CD4-positive, alpha-beta T cell (primary cell): ENCODE data around the gene NPTN. TPM values are rescaled to one million over a fixed set of nuclear protein-coding genes. Genes with fewer than 3 reads are reported as not detected.

Source experiments
- ATAC-seq: fragments of 200-7000 bp; cut with Tn5 transposase; one replicate; pipeline ENCODE4 v1.10.0; 2022; ENCODE audit warnings: mild to moderate bottlenecking; ENCODE audit not compliant: poor library complexity
- CTCF ChIA-PET: fragments of 350-600 bp; sonication (Branson Sonifier 250); formaldehyde crosslinking; loops from one replicate; lab custom pipeline; 2021; ENCODE audit warnings: antibody characterized with exemption, inconsistent platforms; lab: Charles Lee
- POLR2A ChIA-PET: fragments of 350-600 bp; sonication (Branson Sonifier 250); formaldehyde crosslinking; loops from one replicate; lab custom pipeline; 2021; ENCODE audit warnings: antibody characterized with exemption, inconsistent platforms; lab: Charles Lee
- DNase-seq, 14 experiments: peaks; one replicate each; pipeline ENCODE4 v3.0.0-alpha.2; 2013 to 2020; ENCODE audit warnings: mixed read lengths in 2 of 14
- H3K27ac ChIP-seq, 2 donors: one replicate each; pipeline versions ENCODE4 v1.5.1 to v1.7.0; 2013; ENCODE audit warnings: low read length in 2 of 2, low read depth in 1 of 2, mild to moderate bottlenecking in 1 of 2
- H3K27me3 ChIP-seq, 2 experiments: 1 replicate in 1 of 2; 2 replicates in 1 of 2; pipeline versions ENCODE4 v1.6.1 to v1.7.0; 2013; ENCODE audit warnings: low read length in 2 of 2, control low read depth in 1 of 2, mild to moderate bottlenecking in 1 of 2, moderate library complexity in 1 of 2; ENCODE audit not compliant: insufficient read depth in 2 of 2, control insufficient read depth in 1 of 2
- H3K36me3 ChIP-seq: one replicate; pipeline ENCODE4 v1.6.1; 2013; ENCODE audit warnings: low read length, control low read depth; ENCODE audit not compliant: insufficient read depth
- H3K4me1 ChIP-seq: one replicate; pipeline ENCODE4 v1.6.1; 2013; ENCODE audit warnings: low read length, control low read depth; ENCODE audit not compliant: insufficient read depth
- H3K4me3 ChIP-seq: one replicate; pipeline ENCODE4 v1.5.1; 2013; ENCODE audit warnings: mild to moderate bottlenecking, low read length, moderate library complexity
- H3K9me3 ChIP-seq, 2 experiments: 1 replicate in 1 of 2; 2 replicates in 1 of 2; pipeline versions ENCODE4 v1.6.1 to v1.7.0; 2013; ENCODE audit warnings: low read length in 2 of 2, mild to moderate bottlenecking in 2 of 2, control low read depth in 1 of 2, moderate library complexity in 1 of 2; ENCODE audit not compliant: control insufficient read depth in 1 of 2, insufficient read depth in 1 of 2
- H3K27ac Mint-ChIP-seq: one replicate; pipeline ENCODE4 v1.8.0; 2020; ENCODE audit warnings: mixed read lengths
- H3K27me3 Mint-ChIP-seq: one replicate; pipeline ENCODE4 v1.8.0; 2021; ENCODE audit warnings: mixed read lengths
- H3K36me3 Mint-ChIP-seq: one replicate; pipeline ENCODE4 v1.8.0; 2021; ENCODE audit warnings: low read depth, mixed read lengths
- H3K4me1 Mint-ChIP-seq: one replicate; pipeline ENCODE4 v1.8.0; 2021; ENCODE audit warnings: low read depth, mixed read lengths
- H3K4me3 Mint-ChIP-seq: one replicate; pipeline ENCODE4 v1.8.0; 2020; ENCODE audit warnings: mild to moderate bottlenecking, mixed read lengths
- H3K9me3 Mint-ChIP-seq: one replicate; pipeline ENCODE4 v1.8.0; 2020; ENCODE audit warnings: mixed read lengths
- intact Hi-C, 2 experiments: fragments of 100-400 bp; cut with DNase I in 1 of 2; cut with micrococcal nuclease in 1 of 2; formaldehyde crosslinking; loops; one replicate each; pipeline versions ENCODE4 v1.15.1 to v1.9.0; 2023 to 2025; cut with DNase I, micrococcal nuclease
- total RNA-seq, 174 experiments: library from RNA in 2 of 174; stranded (reverse) in 2 of 174; gene quantifications; one replicate each; pipeline ENCODE4 v1.2.3 and lab custom pipeline; 2021 to 2026
- TF ChIP-seq, protein P1 (sequence below): fragments of 200-600 bp; IDR thresholded peaks from one replicate; pipeline ENCODE4 v1.8.0; 2022; ENCODE audit warnings: antibody characterized with exemption, mild to moderate bottlenecking

The NPTN gene
- total RNA-seq, 2 experiments from 2014 or later = 9.3 to 13.5 TPM

DNA sequence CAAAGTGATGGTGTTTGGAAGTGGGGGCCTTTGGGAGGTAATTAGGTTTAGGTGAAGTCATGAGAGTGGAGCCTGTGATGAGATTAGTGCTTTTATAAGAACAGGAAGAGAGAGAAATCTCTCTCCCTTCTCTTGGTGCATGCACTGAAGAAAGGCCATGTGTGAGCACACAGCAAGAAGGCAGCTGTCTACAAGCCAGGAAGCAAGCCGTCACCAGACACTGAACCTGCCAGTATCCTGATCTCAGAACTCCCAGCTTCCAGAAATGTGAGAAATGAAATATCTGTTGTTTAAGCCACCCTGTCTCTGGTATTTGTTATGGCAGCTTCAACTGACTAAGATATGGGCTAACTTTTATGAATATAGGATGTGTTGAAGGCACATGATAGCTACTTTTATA lies 117.7 kb downstream of the NPTN start:
- intact Hi-C loops = no loop called here
- CTCF ChIA-PET = no interaction called here
- Mint-ChIP-seq H3K36me3 (no peaks in the 10 kb centered on the region), H3K9me3 (peaks cover 3% of the 10 kb centered on the region), H3K27me3 (peaks cover 15% of the 10 kb centered on the region), H3K4me3 (no peak overlapping the region), H3K4me1 (no peaks in the 10 kb centered on the region), H3K27ac (no peak overlapping the region)
- Histone ChIP-seq H3K36me3 (no peaks in the 10 kb centered on the region), H3K27ac (no peak overlapping the region), H3K4me3 (no peak overlapping the region), H3K9me3 (no peaks in the 10 kb centered on the region), H3K27me3 (no peaks in the 10 kb centered on the region), H3K4me1 (no peaks in the 10 kb centered on the region)
- POLR2A ChIA-PET = no interaction called here
- ATAC-seq = no peak
- DNase-seq = no peak
- TF ChIP-seq, protein P1, sequence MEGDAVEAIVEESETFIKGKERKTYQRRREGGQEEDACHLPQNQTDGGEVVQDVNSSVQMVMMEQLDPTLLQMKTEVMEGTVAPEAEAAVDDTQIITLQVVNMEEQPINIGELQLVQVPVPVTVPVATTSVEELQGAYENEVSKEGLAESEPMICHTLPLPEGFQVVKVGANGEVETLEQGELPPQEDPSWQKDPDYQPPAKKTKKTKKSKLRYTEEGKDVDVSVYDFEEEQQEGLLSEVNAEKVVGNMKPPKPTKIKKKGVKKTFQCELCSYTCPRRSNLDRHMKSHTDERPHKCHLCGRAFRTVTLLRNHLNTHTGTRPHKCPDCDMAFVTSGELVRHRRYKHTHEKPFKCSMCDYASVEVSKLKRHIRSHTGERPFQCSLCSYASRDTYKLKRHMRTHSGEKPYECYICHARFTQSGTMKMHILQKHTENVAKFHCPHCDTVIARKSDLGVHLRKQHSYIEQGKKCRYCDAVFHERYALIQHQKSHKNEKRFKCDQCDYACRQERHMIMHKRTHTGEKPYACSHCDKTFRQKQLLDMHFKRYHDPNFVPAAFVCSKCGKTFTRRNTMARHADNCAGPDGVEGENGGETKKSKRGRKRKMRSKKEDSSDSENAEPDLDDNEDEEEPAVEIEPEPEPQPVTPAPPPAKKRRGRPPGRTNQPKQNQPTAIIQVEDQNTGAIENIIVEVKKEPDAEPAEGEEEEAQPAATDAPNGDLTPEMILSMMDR = no peak

Other genes with a start within 250 kb of the NPTN start
- gene REC114, start 190.2 kb downstream of the NPTN start, total RNA-seq = not detected
- not detected for gene CD276, start 51.0 kb upstream of the NPTN start, total RNA-seq
- gene INSYN1, start 120.0 kb upstream of the NPTN start, total RNA-seq = not detected
- not detected for gene TBC1D21, start 240.2 kb upstream of the NPTN start, total RNA-seq